ENCODE measurements around the gene CDYL2.

The CDYL2 gene

DNA sequence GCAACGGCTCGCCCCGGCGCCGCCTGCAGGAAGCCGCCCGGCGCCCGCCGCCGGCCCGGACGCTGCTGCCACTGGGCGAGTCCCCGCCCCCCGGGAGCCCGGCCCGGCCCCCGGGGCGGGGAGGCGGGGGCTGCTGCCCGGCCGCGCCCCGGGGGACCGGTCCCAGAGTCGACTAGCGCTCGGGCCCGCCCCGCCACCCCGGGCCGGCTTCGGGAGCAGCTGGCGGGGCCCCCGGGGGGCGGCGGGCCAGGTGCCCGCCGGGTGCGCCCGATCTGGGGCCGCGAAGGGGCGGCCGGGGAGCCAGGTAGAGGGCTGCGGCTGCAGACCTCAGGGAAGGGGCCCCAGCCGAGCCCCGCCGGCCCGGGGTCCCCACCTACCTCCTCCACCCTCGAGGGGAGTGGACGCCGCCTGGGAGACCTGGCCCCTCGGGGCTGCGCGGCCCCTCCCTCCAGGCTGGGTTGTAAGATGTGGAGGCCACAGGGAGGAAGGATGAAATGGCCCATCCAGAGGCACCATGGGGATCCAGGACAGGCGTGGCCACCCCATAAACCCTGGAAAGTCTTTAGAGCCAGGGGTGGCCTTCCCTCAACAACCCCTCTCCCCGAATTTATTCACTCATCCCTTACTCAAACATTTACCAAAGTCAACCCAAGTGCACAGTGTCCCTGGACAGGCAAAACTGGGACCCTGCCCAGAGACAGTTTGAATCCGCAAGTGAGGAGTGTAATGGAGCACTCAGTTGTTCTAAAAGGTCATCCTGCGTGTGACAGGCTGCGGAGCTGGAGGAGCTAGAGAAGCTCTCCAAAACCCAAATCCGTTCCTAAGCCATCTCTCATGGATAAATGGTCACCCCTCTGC, at the start of gene CDYL2:
Gene CDYL2 (minus strand): TSS at position 73 of the 858 bp plus-strand sequence. CDS start 425 bp downstream, outside the sequence.
- no peak for DNase-seq (ENCODE audit: extremely low read depth, low read depth)
- TF ChIP-seq, protein P1, sequence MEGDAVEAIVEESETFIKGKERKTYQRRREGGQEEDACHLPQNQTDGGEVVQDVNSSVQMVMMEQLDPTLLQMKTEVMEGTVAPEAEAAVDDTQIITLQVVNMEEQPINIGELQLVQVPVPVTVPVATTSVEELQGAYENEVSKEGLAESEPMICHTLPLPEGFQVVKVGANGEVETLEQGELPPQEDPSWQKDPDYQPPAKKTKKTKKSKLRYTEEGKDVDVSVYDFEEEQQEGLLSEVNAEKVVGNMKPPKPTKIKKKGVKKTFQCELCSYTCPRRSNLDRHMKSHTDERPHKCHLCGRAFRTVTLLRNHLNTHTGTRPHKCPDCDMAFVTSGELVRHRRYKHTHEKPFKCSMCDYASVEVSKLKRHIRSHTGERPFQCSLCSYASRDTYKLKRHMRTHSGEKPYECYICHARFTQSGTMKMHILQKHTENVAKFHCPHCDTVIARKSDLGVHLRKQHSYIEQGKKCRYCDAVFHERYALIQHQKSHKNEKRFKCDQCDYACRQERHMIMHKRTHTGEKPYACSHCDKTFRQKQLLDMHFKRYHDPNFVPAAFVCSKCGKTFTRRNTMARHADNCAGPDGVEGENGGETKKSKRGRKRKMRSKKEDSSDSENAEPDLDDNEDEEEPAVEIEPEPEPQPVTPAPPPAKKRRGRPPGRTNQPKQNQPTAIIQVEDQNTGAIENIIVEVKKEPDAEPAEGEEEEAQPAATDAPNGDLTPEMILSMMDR (IDR thresholded peaks at IDR 0.05; ENCODE audit: low read depth, low read length) = no peak

- DNase-seq (ENCODE audit: extremely low read depth, low read depth) = no peak
- TF ChIP-seq, protein P1 (IDR thresholded peaks at IDR 0.05; ENCODE audit: low read depth, low read length) = peak; percentile 29
These were observed 48.0 kb upstream of the CDYL2 start for GRCh38 chr16:80852261-80852872.

DNA sequence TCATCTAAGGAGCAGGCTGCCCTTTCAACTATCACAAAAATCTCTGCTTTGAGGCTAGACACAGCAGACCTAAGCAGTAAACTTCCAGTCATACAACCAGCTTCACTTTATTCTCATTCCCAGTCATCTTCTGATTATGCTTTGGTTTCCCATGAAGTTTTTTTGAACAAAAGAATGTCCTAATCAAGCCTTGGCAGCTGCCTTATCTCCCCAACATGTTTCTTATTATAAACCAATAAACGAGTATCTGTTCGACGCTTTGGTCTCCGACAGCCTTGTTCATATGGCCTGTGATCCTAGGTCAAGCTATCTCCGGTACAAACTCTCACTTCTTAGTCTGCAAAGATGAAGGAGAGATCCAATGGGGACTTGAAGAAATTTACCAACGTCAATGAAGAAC, 47.4 kb upstream of the CDYL2 start:
- TF ChIP-seq, protein P1 (IDR thresholded peaks at IDR 0.05; ENCODE audit: low read depth, low read length) = no peak

GRCh38 chr16:80850757-80851156, 46.4 kb upstream of the CDYL2 start:
- TF ChIP-seq, protein P1 (IDR thresholded peaks at IDR 0.05; ENCODE audit: low read depth, low read length) = no peak
- DNase-seq (ENCODE audit: extremely low read depth, low read depth) = no peak

More for the DNA sequence above, 47.4 kb upstream of the CDYL2 start:
- DNase-seq (ENCODE audit: extremely low read depth, low read depth) = no peak

DNA sequence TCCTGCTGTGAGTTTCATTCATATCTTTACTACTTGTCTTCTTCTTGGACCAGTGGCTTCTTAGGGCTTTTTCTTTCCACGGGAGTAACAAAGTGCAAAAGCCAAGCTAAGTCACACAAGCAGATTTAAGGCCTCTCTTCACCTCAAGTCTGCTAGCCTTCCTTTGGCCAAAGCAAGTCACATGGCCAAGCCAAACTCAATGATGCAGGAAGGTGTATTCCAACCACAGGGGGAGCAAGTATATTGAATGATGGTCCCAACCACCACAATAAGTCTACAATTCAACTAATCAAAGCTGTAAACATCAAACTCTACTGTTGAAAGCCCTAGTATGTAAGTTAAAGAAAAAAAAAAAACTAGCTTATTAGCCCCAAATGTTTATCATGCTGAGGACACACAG, 44.5 kb upstream of the CDYL2 start:
- no peak for DNase-seq (ENCODE audit: extremely low read depth, low read depth)
- TF ChIP-seq, protein P1 (IDR thresholded peaks at IDR 0.05; ENCODE audit: low read depth, low read length) = no peak

GRCh38 chr16:80846680-80847079, 42.3 kb upstream of the CDYL2 start:
- DNase-seq (ENCODE audit: extremely low read depth, low read depth) = no peak
- TF ChIP-seq, protein P1 (IDR thresholded peaks at IDR 0.05; ENCODE audit: low read depth, low read length) = no peak

- DNase-seq (ENCODE audit: extremely low read depth, low read depth) = no peak
- TF ChIP-seq, protein P1 (IDR thresholded peaks at IDR 0.05; ENCODE audit: low read depth, low read length) = no peak
These were observed 41.9 kb upstream of the CDYL2 start for GRCh38 chr16:80846275-80846674.
